Measurements from ENCODE around the gene SS18L1.

DNA sequence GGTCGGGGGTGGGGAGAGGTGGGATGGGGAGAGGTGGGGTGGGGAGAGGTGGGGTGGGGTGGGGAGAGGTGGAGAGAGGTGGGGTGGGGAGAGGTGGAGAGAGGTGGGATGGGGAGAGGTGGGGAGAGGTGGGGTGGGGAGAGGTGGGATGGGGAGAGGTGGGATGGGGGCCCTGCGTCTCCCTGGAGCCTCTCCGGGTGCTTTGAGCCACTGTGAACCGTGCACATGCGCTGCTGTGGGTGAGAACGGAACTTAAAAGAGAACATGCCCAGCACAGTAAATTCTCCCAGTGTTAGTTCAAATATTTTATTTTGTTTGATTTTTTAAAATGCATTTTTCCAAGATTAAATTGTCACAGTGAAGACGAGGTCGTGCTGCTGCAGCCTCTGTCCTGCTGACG lies 16.7 kb downstream of the SS18L1 start:
- TF ChIP-seq CTCF (IDR thresholded peaks at IDR 0.05) (no peak), POLR2A (IDR thresholded peaks at IDR 0.05) (no peak)
